Osteoblast (primary cell): ENCODE data around the gene GNAI2. TPM values are rescaled to one million over a fixed set of nuclear protein-coding genes. Genes with fewer than 3 reads are reported as not detected.
A peak's percentile ranks its signal among the peaks of the same experiment; 100 is the strongest.

Source experiments
- DNase-seq: peaks from one replicate; pipeline ENCODE4 v3.0.0; 2011; ENCODE audit warnings: low spot score, mixed read lengths; ENCODE audit not compliant: insufficient read length; ENCODE audit errors: missing footprints
- H2AFZ ChIP-seq: 2 replicates; pipeline ENCODE4 v1.6.0; 2011; ENCODE audit warnings: mild to moderate bottlenecking, low read length
- H3K27ac ChIP-seq: 2 replicates; pipeline ENCODE4 v1.5.1; 2011; ENCODE audit warnings: mild to moderate bottlenecking, low read depth, low read length, moderate library complexity
- H3K27me3 ChIP-seq: 2 replicates; pipeline ENCODE4 v1.6.0; 2012; ENCODE audit warnings: mild to moderate bottlenecking, control low read depth, inconsistent platforms, low read length, moderate library complexity; ENCODE audit not compliant: insufficient read depth
- H3K36me3 ChIP-seq: 2 replicates; pipeline ENCODE4 v1.5.1; 2011; ENCODE audit warnings: mild to moderate bottlenecking, low read length, control low read depth, moderate library complexity; ENCODE audit not compliant: insufficient read depth
- H3K4me1 ChIP-seq: 2 replicates; pipeline ENCODE4 v1.5.1; 2011; ENCODE audit warnings: mild to moderate bottlenecking, low read length, control low read depth, moderate library complexity; ENCODE audit not compliant: insufficient read depth
- H3K4me2 ChIP-seq: 2 replicates; pipeline ENCODE4 v1.6.0; 2011; ENCODE audit warnings: mild to moderate bottlenecking, low read length; ENCODE audit not compliant: insufficient read depth
- H3K4me3 ChIP-seq: fragments of 200-600 bp; sonication (generic); 3 replicates; pipeline ENCODE4 v1.5.1; 2012; ENCODE audit warnings: mild to moderate bottlenecking, low read length, inconsistent platforms; ENCODE audit not compliant: insufficient read depth
- H3K79me2 ChIP-seq: 2 replicates; pipeline ENCODE4 v1.6.0; 2012; ENCODE audit warnings: mild to moderate bottlenecking, low read length, control low read depth, inconsistent platforms; ENCODE audit not compliant: insufficient read depth
- H3K9me3 ChIP-seq: 2 replicates; pipeline ENCODE4 v1.5.1; 2011; ENCODE audit warnings: low read depth, low read length, control low read depth
- H4K20me1 ChIP-seq: 2 replicates; pipeline ENCODE4 v1.6.0; 2012; ENCODE audit warnings: mild to moderate bottlenecking, low read length, control low read depth; ENCODE audit not compliant: insufficient read depth
- total RNA-seq: library from RNA; depleted of rRNA; stranded (reverse); fragments of >200 nt; gene quantifications from 2 replicates; pipeline ENCODE4 v1.2.3, GENCODE V29; 2012
- TF ChIP-seq, protein P1 (sequence below): IDR thresholded peaks from 2 replicates; pipeline ENCODE4 v1.5.1; 2011; ENCODE audit warnings: mild to moderate bottlenecking, low read depth, low read length, moderate library complexity; ENCODE audit errors: extremely low read depth

GNAI2 gene
- total RNA-seq, 1 donor = 223 TPM

DNA sequence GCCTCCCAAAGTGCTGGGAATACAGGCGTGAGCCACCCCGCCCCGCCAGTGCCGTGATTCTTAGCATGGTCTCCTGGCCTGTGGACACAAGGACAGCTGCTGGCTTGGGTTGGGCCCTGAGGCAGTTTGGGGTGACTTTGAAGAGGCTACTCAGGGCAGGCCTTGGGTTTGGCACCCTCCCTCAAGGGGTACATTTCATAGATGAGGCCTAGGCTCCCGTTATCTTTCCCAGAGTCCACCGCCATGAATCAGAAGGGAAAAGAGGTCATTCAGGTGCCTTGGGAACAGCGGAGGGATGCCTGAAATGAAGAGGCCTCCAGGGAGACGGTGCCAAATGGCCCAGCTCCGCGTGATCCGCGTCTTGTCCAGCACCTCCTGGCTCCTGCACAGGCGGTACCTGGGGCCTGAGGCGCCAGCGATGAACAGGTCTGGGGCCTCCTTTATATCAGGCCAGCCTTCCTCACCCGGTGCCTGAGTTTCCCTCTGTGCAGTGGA lies 9.3 kb downstream of the GNAI2 start:
- no peaks in the 10 kb centered on the region for H3K27me3 ChIP-seq
- peak overlapping the region; percentile 95 for H3K27ac ChIP-seq
- H3K4me3 ChIP-seq = peak overlapping the region; percentile 69
- DNase-seq = peak; percentile 61
- no peak overlapping the region for H2AFZ ChIP-seq
- H3K4me1 ChIP-seq = peaks cover 75% of the 10 kb centered on the region
- peaks cover 11% of the 10 kb centered on the region for H3K36me3 ChIP-seq
- no peaks in the 10 kb centered on the region for H3K9me3 ChIP-seq
- TF ChIP-seq, protein P1, sequence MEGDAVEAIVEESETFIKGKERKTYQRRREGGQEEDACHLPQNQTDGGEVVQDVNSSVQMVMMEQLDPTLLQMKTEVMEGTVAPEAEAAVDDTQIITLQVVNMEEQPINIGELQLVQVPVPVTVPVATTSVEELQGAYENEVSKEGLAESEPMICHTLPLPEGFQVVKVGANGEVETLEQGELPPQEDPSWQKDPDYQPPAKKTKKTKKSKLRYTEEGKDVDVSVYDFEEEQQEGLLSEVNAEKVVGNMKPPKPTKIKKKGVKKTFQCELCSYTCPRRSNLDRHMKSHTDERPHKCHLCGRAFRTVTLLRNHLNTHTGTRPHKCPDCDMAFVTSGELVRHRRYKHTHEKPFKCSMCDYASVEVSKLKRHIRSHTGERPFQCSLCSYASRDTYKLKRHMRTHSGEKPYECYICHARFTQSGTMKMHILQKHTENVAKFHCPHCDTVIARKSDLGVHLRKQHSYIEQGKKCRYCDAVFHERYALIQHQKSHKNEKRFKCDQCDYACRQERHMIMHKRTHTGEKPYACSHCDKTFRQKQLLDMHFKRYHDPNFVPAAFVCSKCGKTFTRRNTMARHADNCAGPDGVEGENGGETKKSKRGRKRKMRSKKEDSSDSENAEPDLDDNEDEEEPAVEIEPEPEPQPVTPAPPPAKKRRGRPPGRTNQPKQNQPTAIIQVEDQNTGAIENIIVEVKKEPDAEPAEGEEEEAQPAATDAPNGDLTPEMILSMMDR = no peak
- H3K79me2 ChIP-seq = peaks cover 91% of the 10 kb centered on the region
- peak overlapping the region; percentile 85 for H3K4me2 ChIP-seq
- peaks cover 74% of the 10 kb centered on the region for H4K20me1 ChIP-seq

DNA sequence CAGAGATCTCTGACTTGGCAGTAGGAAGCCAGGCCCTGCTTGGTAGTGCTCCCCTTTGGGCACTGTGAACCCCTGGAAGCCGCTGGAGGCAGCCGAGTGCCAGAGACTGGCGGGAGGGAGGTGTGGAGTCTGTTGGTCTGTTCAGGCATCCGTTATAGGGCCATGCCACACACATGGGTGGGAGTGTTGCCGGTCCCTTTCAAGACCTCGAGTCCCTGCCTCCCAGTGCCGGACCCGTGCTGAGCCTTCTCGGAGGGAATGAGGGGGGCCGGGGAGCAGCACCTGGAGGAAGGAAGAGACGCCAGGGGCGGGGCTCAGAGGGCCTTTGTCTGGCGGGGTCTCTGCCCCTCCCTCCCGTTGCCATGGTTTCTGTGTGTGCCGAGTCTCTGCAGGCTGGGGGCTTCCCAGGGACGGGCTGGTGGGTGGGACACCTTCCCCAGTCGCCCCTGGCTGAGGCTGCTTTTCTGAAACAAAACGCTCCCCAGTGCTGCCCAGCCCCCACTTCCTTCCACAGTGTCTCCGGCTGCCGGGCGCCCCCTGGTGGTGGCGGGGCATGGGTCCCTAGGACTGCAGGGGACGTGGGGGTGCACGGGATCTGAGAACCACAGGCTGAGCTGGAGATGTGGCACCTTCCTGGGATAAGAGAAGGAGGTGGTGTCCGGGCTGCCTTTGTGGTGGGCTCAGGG lies 10.0 kb downstream of the GNAI2 start:
- Histone ChIP-seq H3K36me3 (peaks cover 13% of the 10 kb centered on the region), H3K4me3 (peak overlapping the region; percentile 69), H2AFZ (peak overlapping the region; percentile 60), H3K9me3 (no peaks in the 10 kb centered on the region), H3K27ac (peak overlapping the region; percentile 95), H3K27me3 (no peaks in the 10 kb centered on the region), H3K4me2 (peak overlapping the region; percentile 85), H3K79me2 (peaks cover 91% of the 10 kb centered on the region), H3K4me1 (peaks cover 75% of the 10 kb centered on the region), H4K20me1 (peaks cover 76% of the 10 kb centered on the region)
- TF ChIP-seq, protein P1 = peak; percentile 91
- peak; percentile 98 for DNase-seq

GRCh38 chr3:50246517-50246954 lies 10.5 kb downstream of the GNAI2 start:
- H3K27me3 ChIP-seq = no peaks in the 10 kb centered on the region
- peaks cover 17% of the 10 kb centered on the region for H3K36me3 ChIP-seq
- H2AFZ ChIP-seq = peak overlapping the region; percentile 60
- DNase-seq = peak; percentile 98
- peaks cover 77% of the 10 kb centered on the region for H3K4me1 ChIP-seq
- H4K20me1 ChIP-seq = peaks cover 77% of the 10 kb centered on the region
- peaks cover 91% of the 10 kb centered on the region for H3K79me2 ChIP-seq
- TF ChIP-seq, protein P1 = peak; percentile 5
- peak overlapping the region; percentile 95 for H3K27ac ChIP-seq
- H3K9me3 ChIP-seq = no peaks in the 10 kb centered on the region
- H3K4me2 ChIP-seq = peak overlapping the region; percentile 85
- peak overlapping the region; percentile 69 for H3K4me3 ChIP-seq

DNA sequence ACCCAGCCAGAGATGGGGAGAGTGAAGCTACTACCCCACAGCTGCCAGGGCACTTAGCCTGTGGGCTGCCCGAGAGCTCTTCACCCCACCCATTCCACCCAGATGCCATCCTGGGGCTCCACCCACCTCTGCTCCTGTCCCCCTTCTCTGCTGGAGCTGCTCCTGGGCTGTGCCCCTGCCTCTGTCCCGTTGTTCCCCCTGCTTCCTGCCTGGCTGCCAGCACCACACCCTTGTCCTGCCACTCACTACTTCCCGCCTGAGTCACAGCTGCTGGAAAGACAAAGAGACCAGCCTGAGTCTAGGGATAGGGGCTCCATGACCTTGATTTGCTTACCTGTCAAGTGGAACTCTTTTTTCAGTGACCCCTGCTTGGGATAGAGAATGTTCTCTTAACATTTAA lies 12.4 kb downstream of the GNAI2 start:
- no peak overlapping the region for H2AFZ ChIP-seq
- peaks cover 33% of the 10 kb centered on the region for H3K36me3 ChIP-seq
- peaks cover 77% of the 10 kb centered on the region for H4K20me1 ChIP-seq
- TF ChIP-seq, protein P1 = no peak
- H3K4me2 ChIP-seq = no peak overlapping the region
- peaks cover 91% of the 10 kb centered on the region for H3K79me2 ChIP-seq
- no peaks in the 10 kb centered on the region for H3K27me3 ChIP-seq
- DNase-seq = peak; percentile 89
- H3K4me1 ChIP-seq = peaks cover 64% of the 10 kb centered on the region
- H3K4me3 ChIP-seq = no peak overlapping the region
- H3K9me3 ChIP-seq = no peaks in the 10 kb centered on the region
- H3K27ac ChIP-seq = peak overlapping the region; percentile 15
